A673 (cell line): ENCODE data around the gene HOXC6. TPM values are rescaled to one million over a fixed set of nuclear protein-coding genes. Genes with fewer than 3 reads are reported as not detected.

ENCODE experiments used
- BruUV-seq: library from RNA; stranded (reverse); fragments of 400-500 nt; replicated peaks from 2 replicates; lab custom pipeline; 2021; lab: Mats Ljungman, UMichigan
- CTCF ChIA-PET: fragments of 300-600 bp; sonication (Branson Sonifier 250); formaldehyde crosslinking; loops from one replicate; lab custom pipeline; 2022; ENCODE audit warnings: antibody characterized with exemption; lab: Charles Lee
- POLR2A ChIA-PET: fragments of 300-600 bp; sonication (Branson Sonifier 250); formaldehyde crosslinking; loops from one replicate; lab custom pipeline; 2022; ENCODE audit warnings: antibody characterized with exemption; ENCODE audit not compliant: low non-redundant PET; lab: Charles Lee
- DNase-seq: peaks from one replicate; pipeline ENCODE4 v3.0.0-alpha.2; 2015; ENCODE audit warnings: low spot score
- H3K27ac ChIP-seq: fragments of 200-600 bp; sonication (generic); 2 replicates; pipeline ENCODE4 v1.5.1; 2016; ENCODE audit warnings: mixed run types, low read depth, mild to moderate bottlenecking, mixed read lengths, antibody characterized with exemption, low read length; ENCODE audit not compliant: poor library complexity, severe bottlenecking
- H3K27me3 ChIP-seq: fragments of 200-600 bp; sonication (generic); replicated peaks from 2 replicates; pipeline ENCODE4 v1.6.1; 2017; ENCODE audit warnings: mixed run types, low read depth, mild to moderate bottlenecking, mixed read lengths, antibody characterized with exemption, low read length; ENCODE audit not compliant: insufficient read depth, poor library complexity
- H3K36me3 ChIP-seq: fragments of 200-600 bp; sonication (generic); 2 replicates; pipeline ENCODE4 v1.6.1; 2016; ENCODE audit warnings: mixed run types, mild to moderate bottlenecking, mixed read lengths, antibody characterized with exemption, low read length; ENCODE audit not compliant: insufficient read depth, poor library complexity, severe bottlenecking
- H3K4me1 ChIP-seq: fragments of 200-600 bp; sonication (generic); 2 replicates; pipeline ENCODE4 v1.6.1; 2017; ENCODE audit warnings: mixed run types, mild to moderate bottlenecking, mixed read lengths, antibody characterized with exemption, low read length; ENCODE audit not compliant: insufficient read depth, poor library complexity, severe bottlenecking
- H3K4me3 ChIP-seq: fragments of 200-600 bp; sonication (generic); 2 replicates; pipeline ENCODE4 v1.5.1; 2016; ENCODE audit warnings: low read depth, mixed run types, mild to moderate bottlenecking, mixed read lengths, low read length; ENCODE audit not compliant: poor library complexity, severe bottlenecking
- H3K9me3 ChIP-seq: fragments of 200-600 bp; sonication (generic); 2 replicates; pipeline ENCODE4 v1.6.1; 2016; ENCODE audit warnings: mixed run types, low read depth, mild to moderate bottlenecking, mixed read lengths, antibody characterized with exemption, low read length; ENCODE audit not compliant: poor library complexity, severe bottlenecking
- CTCF ChIP-seq: fragments of 300-800, 200-600 bp; sonication (generic); conservative IDR thresholded peaks from 2 replicates; pipeline ENCODE4 v1.5.1; 2017; ENCODE audit warnings: low read depth, mild to moderate bottlenecking, antibody characterized with exemption, low read length, moderate library complexity, mixed read lengths
- EZH2 ChIP-seq: fragments of 200-600 bp; sonication (generic); IDR thresholded peaks from 2 replicates; pipeline ENCODE4 v1.6.1; 2017; ENCODE audit warnings: borderline replicate concordance, low read depth, mild to moderate bottlenecking, mixed read lengths, antibody characterized with exemption, low read length; ENCODE audit not compliant: poor library complexity, severe bottlenecking
- intact Hi-C: fragments of 100-400 bp; cut with micrococcal nuclease; formaldehyde crosslinking; loops from one replicate; pipeline ENCODE4 v1.10.0; 2022; ENCODE audit not compliant: unreplicated experiment
- total RNA-seq: library from RNA; stranded (reverse); gene quantifications from 2 replicates; pipeline ENCODE4 v1.2.3, GENCODE V29; 2021

HOXC6 gene
- total RNA-seq, 1 experiment from 2014 or later: 20.8 TPM

- Histone ChIP-seq H3K27ac (no peak overlapping the region), H3K4me3 (no peak overlapping the region), H3K27me3 (no peaks in the 10 kb centered on the region), H3K9me3 (no peaks in the 10 kb centered on the region), H3K36me3 (no peaks in the 10 kb centered on the region), H3K4me1 (peaks cover 34% of the 10 kb centered on the region)
- CTCF ChIA-PET: interaction anchor here (0.6 to 1.0 kb wide), 2 partner anchors 31 to 167 kb away, joined by 3 read pairs; no protein-coding TSS in a partner anchor
- intact Hi-C loops: no loop called here
- BruUV-seq: no TSS peak
- no peak for TF ChIP-seq CTCF
- POLR2A ChIA-PET: no interaction called here
- DNase-seq: peak; percentile 73
Measured at GRCh38 chr12:54036620-54037359, 8.6 kb downstream of the HOXC6 start.

DNA sequence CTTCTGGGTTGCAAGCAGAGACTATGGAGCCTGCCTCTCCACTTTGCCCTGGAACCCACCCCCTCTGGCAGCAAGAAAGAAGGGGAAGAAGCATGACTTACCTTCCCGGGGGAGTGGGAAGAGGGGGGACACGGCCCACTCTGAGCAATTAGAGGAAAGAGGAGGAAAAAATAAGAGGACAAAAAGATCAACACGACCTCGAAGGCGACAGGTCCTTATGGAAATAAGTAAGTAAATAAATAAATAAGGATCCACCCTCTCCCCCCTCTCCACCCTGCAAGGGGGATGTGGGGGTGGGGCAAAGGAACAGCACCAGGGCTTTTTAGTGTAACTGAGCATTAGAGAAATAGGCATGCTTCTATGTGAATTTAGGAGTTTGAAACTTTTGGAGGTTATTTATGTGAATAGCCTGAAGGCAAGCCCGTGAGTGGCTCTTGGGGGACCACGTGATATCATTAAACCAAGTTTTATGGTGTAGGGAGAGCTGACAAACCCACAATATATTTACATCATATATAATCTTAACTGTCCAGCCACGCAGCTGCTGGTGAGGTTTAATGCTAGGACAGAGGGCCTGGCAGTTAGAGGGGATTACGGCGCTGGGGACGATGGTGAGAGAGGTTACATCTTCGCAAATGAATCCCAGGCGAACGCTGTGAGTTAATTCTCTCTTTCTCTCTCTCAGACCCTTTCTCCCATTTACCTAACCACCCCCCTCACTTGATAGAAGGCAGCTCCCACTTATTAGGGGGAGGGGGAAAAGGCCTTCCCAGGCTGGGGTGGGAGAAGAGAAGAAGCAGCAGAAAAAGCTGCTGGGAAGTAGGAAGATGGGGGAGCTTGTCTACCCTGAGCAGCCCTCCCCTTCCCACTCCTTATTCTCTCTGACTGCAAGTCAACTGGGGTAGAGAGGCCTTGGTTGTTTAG, 9.4 kb downstream of the HOXC6 start:
- peaks cover 34% of the 10 kb centered on the region for H3K4me1 ChIP-seq
- no TSS peak for BruUV-seq
- H3K36me3 ChIP-seq: no peaks in the 10 kb centered on the region
- DNase-seq: no peak
- ChIA-PET POLR2A (no interaction called here), CTCF (interaction anchor here (0.6 to 1.0 kb wide), 2 partner anchors 32 to 167 kb away, joined by 3 read pairs; no protein-coding TSS in a partner anchor)
- intact Hi-C loops: no loop called here
- H3K27me3 ChIP-seq: no peaks in the 10 kb centered on the region
- TF ChIP-seq CTCF (no peak), EZH2 (no peak)
- H3K4me3 ChIP-seq: no peak overlapping the region
- H3K9me3 ChIP-seq: no peaks in the 10 kb centered on the region
- no peak overlapping the region for H3K27ac ChIP-seq

DNA sequence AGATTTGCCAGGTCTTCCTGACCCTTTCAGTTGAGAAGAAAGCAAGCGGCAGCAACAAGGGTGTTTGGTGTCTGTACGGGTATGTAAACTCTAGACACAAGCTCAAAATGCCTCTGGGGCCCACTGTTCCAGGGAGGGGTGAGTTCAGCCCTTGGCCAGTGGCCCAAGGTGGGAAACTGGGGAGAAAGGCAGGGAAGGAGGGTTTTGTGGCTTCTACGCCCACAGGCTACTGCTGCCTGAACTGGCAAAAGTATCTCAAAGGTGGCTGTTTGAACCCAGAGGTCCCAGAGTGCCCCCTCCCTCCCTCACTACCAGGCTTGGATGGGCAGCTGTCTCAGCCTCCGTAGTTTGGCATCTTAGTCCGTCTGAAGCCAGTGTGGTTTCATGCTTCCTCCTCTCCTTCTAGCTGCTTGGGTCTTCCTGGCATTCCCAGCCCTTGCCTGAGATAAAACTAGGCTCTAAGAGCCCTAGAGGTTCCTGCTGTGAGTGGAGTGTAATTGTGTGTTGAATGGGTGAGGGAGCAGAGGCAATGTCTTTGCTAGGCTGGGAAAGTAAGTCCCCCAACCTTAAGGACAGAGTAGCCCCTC, 10.1 kb downstream of the HOXC6 start:
- Histone ChIP-seq H3K4me1 (peaks cover 34% of the 10 kb centered on the region), H3K27me3 (no peaks in the 10 kb centered on the region), H3K36me3 (no peaks in the 10 kb centered on the region), H3K4me3 (no peak overlapping the region), H3K27ac (no peak overlapping the region), H3K9me3 (no peaks in the 10 kb centered on the region)
- no peak for TF ChIP-seq EZH2
- no peak for TF ChIP-seq CTCF
- ChIA-PET CTCF (no interaction called here), POLR2A (no interaction called here)
- no peak for DNase-seq
- intact Hi-C loops: no loop called here
- BruUV-seq: no TSS peak
